Uterus (tissue), 4 donors: ENCODE measurements around the gene RREB1. TPM values are rescaled to one million over a fixed set of nuclear protein-coding genes. Genes with fewer than 3 reads are reported as not detected.

ENCODE experiments used
- DNase-seq, 2 donors: peaks; one replicate each; pipeline ENCODE4 v3.0.0-alpha.2; 2019 to 2020
- H3K27ac ChIP-seq, 2 donors: fragments of 200-600 bp; sonication (generic); 1 replicate in 1 of 2; 2 replicates in 1 of 2; pipeline ENCODE4 v1.5.1; 2016 to 2018
- H3K27me3 ChIP-seq, 2 donors: fragments of 200-600 bp; sonication (generic); one replicate each; pipeline ENCODE4 v1.5.1; 2018 to 2019; ENCODE audit warnings: control low read depth in 1 of 2
- H3K36me3 ChIP-seq, 2 donors: fragments of 200-600 bp; sonication (generic); one replicate each; pipeline ENCODE4 v1.5.1; 2019; ENCODE audit warnings: control low read depth in 1 of 2
- H3K4me1 ChIP-seq, 2 donors: fragments of 200-600 bp; sonication (generic); one replicate each; pipeline ENCODE4 v1.5.1; 2018 to 2019; ENCODE audit warnings: control low read depth in 1 of 2
- H3K4me3 ChIP-seq, 2 donors: fragments of 200-600 bp; sonication (generic); 1 replicate in 1 of 2; 2 replicates in 1 of 2; pipeline ENCODE4 v1.5.1; 2018 to 2019; ENCODE audit warnings: mild to moderate bottlenecking in 1 of 2
- H3K9me3 ChIP-seq, 2 donors: fragments of 200-600 bp; sonication (generic); one replicate each; pipeline ENCODE4 v1.5.1; 2019; ENCODE audit warnings: control low read depth in 1 of 2
- CTCF ChIP-seq, 4 experiments: fragments of 200-600 bp in 2 of 4; fragments of 450-650 bp in 2 of 4; sonication (generic) in 2 of 4; IDR thresholded peaks; one replicate each; pipeline ENCODE4 v1.5.1; 2016 to 2019; ENCODE audit warnings: antibody characterized with exemption in 4 of 4, mild to moderate bottlenecking in 2 of 4, moderate library complexity in 1 of 4
- POLR2A ChIP-seq, 2 donors: fragments of 450-650 bp; IDR thresholded peaks; one replicate each; pipeline ENCODE4 v1.6.1; 2016; ENCODE audit warnings: antibody characterized with exemption in 2 of 2, mild to moderate bottlenecking in 1 of 2, moderate library complexity in 1 of 2
- intact Hi-C: fragments of 100-400 bp; cut with DNase I; formaldehyde crosslinking; loops from one replicate; pipeline ENCODE4 v1.15.1; 2023; ENCODE audit warnings: low total_unique reads
- total RNA-seq, 4 donors: library from RNA; depleted of rRNA in 3 of 4; stranded (reverse); fragments of >200 nt in 3 of 4; gene quantifications; one replicate each; pipeline versions ENCODE4 v1.1.0 to v1.2.4, GENCODE V29; 2014 to 2023
- donor health status: DM: yes; HTN: yes; CAD: no.

The RREB1 gene
- total RNA-seq, 4 donors from 2014 or later: 15.1 to 65.9 (median 22.7) TPM

- H3K27ac ChIP-seq: no peak overlapping the region
- H3K4me3 ChIP-seq: no peak overlapping the region
- no peaks in the 10 kb centered on the region for H3K9me3 ChIP-seq
- TF ChIP-seq POLR2A (IDR thresholded peaks at IDR 0.05) (no peak), CTCF (IDR thresholded peaks at IDR 0.05) (no peak)
- intact Hi-C loops: loop anchor here (5.0 kb wide), 1 partner anchor 1404 kb away; no protein-coding TSS in a partner anchor
- no peaks in the 10 kb centered on the region for H3K27me3 ChIP-seq
- DNase-seq: no peak
- no peaks in the 10 kb centered on the region for H3K36me3 ChIP-seq
- H3K4me1 ChIP-seq: no peaks in the 10 kb centered on the region
These were observed 93.6 kb downstream of the RREB1 start for GRCh38 chr6:7201444-7201731.

DNA sequence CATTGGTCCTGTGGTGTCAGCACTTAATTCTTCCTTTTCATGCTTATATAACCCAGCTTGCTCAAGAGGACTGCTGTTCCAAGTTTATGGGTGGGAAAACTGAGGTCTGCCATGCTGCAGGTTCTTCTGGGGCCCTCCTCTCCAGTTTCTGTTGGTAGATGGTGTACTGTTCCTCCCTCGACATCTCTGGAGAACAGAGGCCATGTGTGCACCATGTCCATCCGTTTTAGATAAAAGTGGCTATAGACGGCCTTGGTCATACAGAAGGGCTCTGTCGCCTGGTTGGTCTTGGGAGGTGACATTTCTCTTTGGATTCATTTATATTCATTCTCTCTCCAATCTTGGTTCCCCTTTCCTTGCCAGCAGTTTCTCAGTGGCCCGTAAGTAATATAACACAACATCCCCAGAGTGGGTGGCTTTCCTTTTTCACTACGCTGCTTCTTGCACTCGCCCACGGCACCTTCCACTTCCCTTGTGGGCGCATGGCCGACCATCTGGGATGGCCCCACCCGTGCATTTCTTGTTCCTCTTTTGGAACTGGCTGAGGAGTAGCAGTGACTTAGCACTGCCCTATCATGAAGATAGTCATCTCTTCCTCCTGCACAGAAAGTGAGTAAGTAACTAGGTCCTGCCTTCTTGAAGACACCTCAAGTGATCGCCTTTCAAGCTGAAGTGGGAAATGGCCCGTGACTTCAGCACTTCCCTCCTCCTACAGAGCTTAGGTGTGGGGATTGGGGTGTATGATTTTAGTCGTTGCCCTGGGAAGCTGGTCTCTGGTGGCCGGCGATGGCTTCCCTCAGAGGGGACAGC, 94.2 kb downstream of the RREB1 start:
- no peak overlapping the region for H3K27ac ChIP-seq
- no peak for DNase-seq

GRCh38 chr6:7202950-7203349, 95.2 kb downstream of the RREB1 start:
- Histone ChIP-seq H3K4me3 (no peak overlapping the region), H3K36me3 (no peaks in the 10 kb centered on the region), H3K27me3 (no peaks in the 10 kb centered on the region), H3K27ac (no peak overlapping the region), H3K9me3 (no peaks in the 10 kb centered on the region), H3K4me1 (no peaks in the 10 kb centered on the region)
- DNase-seq: no peak
- intact Hi-C loops: loop anchor here (5.0 kb wide), 1 partner anchor 1406 kb away; no protein-coding TSS in a partner anchor
- TF ChIP-seq CTCF (IDR thresholded peaks at IDR 0.05) (no peak), POLR2A (IDR thresholded peaks at IDR 0.05) (no peak)

More for the DNA sequence above, 94.2 kb downstream of the RREB1 start:
- Histone ChIP-seq H3K27me3 (no peaks in the 10 kb centered on the region), H3K4me1 (no peaks in the 10 kb centered on the region), H3K36me3 (no peaks in the 10 kb centered on the region), H3K9me3 (no peaks in the 10 kb centered on the region), H3K4me3 (no peak overlapping the region)
- TF ChIP-seq POLR2A (IDR thresholded peaks at IDR 0.05) (no peak), CTCF (IDR thresholded peaks at IDR 0.05) (no peak)
- intact Hi-C loops: loop anchor here (5.0 kb wide), 1 partner anchor 1405 kb away; no protein-coding TSS in a partner anchor

GRCh38 chr6:7203939-7204338, 96.2 kb downstream of the RREB1 start:
- H3K27ac ChIP-seq: no peak overlapping the region
- intact Hi-C loops: loop anchor here (5.0 kb wide), 1 partner anchor 1407 kb away; no protein-coding TSS in a partner anchor
- H3K36me3 ChIP-seq: no peaks in the 10 kb centered on the region
- TF ChIP-seq CTCF (IDR thresholded peaks at IDR 0.05) (no peak), POLR2A (IDR thresholded peaks at IDR 0.05) (no peak)
- H3K4me3 ChIP-seq: no peak overlapping the region
- H3K9me3 ChIP-seq: no peaks in the 10 kb centered on the region
- no peaks in the 10 kb centered on the region for H3K4me1 ChIP-seq
- no peak for DNase-seq
- H3K27me3 ChIP-seq: no peaks in the 10 kb centered on the region

DNA sequence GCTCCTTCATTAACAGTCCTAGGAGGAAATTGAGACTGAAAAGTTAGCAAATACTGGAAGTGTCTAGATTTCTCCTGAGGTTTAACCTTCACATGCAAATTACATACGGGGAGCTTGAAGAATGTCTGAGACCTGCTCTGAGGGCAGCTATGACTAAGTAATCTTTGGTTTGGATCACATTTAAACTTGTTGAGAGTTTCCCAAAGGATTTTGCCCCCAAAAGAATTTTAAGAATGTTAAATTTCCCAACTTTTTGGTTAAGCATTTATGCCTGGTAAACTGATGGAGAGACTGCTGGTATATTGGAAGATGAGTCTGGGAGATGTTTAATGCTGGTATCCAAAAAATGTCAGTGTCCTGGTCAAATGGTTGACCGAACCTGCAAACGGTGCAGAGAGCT, 97.0 kb downstream of the RREB1 start:
- no peaks in the 10 kb centered on the region for H3K36me3 ChIP-seq
- no peak for TF ChIP-seq CTCF (IDR thresholded peaks at IDR 0.05)
- no peak for TF ChIP-seq POLR2A (IDR thresholded peaks at IDR 0.05)

More for the DNA sequence above, 97.0 kb downstream of the RREB1 start:
- Histone ChIP-seq H3K27ac (no peak overlapping the region), H3K4me3 (no peak overlapping the region), H3K9me3 (no peaks in the 10 kb centered on the region), H3K4me1 (no peaks in the 10 kb centered on the region), H3K27me3 (no peaks in the 10 kb centered on the region)
- DNase-seq: no peak
- intact Hi-C loops: loop anchor here (5.0 kb wide), 1 partner anchor 1407 kb away; no protein-coding TSS in a partner anchor
